K562 (cell line): Measurements from ENCODE around the gene KISS1. TPM values are rescaled to one million over a fixed set of nuclear protein-coding genes. Genes with fewer than 3 reads are reported as not detected.

Experiments used
- ATAC-seq: fragments of 200-7000 bp; cut with Tn5 transposase; 3 replicates; pipeline ENCODE4 v1.9.1; 2020; ENCODE audit warnings: moderate library complexity
- BruUV-seq: library from RNA; stranded (reverse); fragments of 400-500 nt; replicated peaks from 2 replicates; lab custom pipeline; 2021; lab: Mats Ljungman, UMichigan
- CTCF ChIA-PET: fragments of 300-600 bp; formaldehyde crosslinking; extraction: SDS; loops from one replicate; lab custom pipeline; 2021; ENCODE audit warnings: low intra/inter-chr PET ratio; lab: Yijun Ruan, JAX
- POLR2A ChIA-PET: fragments of 300-600, 350-650 bp; sonication (Branson Sonifier 250); formaldehyde crosslinking; extraction: SDS; loops from one replicate; lab custom pipeline; 2021; ENCODE audit warnings: antibody characterized with exemption, inconsistent platforms; lab: Yijun Ruan, JAX
- DNase-seq, 4 experiments: peaks; one replicate each; pipeline versions ENCODE4 v3.0.0 to v3.0.0-alpha.2; 2011 to 2018; ENCODE audit warnings: low spot score in 3 of 4, mixed read lengths in 3 of 4; ENCODE audit errors: extremely low read depth in 1 of 4
- FAIRE-seq: peaks from 2 replicates; lab custom pipeline; 2011; peaks lifted over from hg19 to GRCh38; lab: Jason Lieb, UNC
- H2AFZ ChIP-seq: 2 replicates; pipeline ENCODE4 v1.6.0; 2011; ENCODE audit warnings: low read depth, low read length, control low read depth, inconsistent platforms
- H3K27ac ChIP-seq: fragments of 200-600 bp; 3 replicates; pipeline ENCODE4 v1.8.0; 2011; ENCODE audit warnings: low read depth, mild to moderate bottlenecking, control low read depth, inconsistent platforms, low read length, moderate library complexity, mixed read lengths; ENCODE audit errors: extremely low read depth
- H3K27me3 ChIP-seq, 2 experiments: fragments of 300-600 bp in 1 of 2; 2 replicates in 1 of 2; 3 replicates in 1 of 2; pipeline versions ENCODE4 v1.6.0 to v1.8.0; 2011; ENCODE audit warnings: inconsistent platforms in 2 of 2, low read length in 2 of 2, mild to moderate bottlenecking in 1 of 2, mixed read lengths in 1 of 2, moderate library complexity in 1 of 2; ENCODE audit not compliant: control insufficient read depth in 2 of 2, insufficient read depth in 2 of 2
- H3K36me3 ChIP-seq: fragments of 300-600 bp; 3 replicates; pipeline ENCODE4 v1.8.0; 2011; ENCODE audit warnings: mild to moderate bottlenecking, low read length, inconsistent platforms; ENCODE audit not compliant: control insufficient read depth, insufficient read depth
- H3K4me1 ChIP-seq, 2 experiments: fragments of 200-600 bp in 1 of 2; replicated peaks in 1 of 2; 2 replicates in 1 of 2; 3 replicates in 1 of 2; pipeline versions ENCODE4 v1.5.1 to v1.8.0; 2011; ENCODE audit warnings: inconsistent platforms in 2 of 2, low read length in 2 of 2, mild to moderate bottlenecking in 1 of 2, mixed read lengths in 1 of 2, moderate library complexity in 1 of 2; ENCODE audit not compliant: control insufficient read depth in 2 of 2, insufficient read depth in 2 of 2
- H3K4me2 ChIP-seq: 2 replicates; pipeline ENCODE4 v1.6.1; 2011; ENCODE audit warnings: low read length, control low read depth, inconsistent platforms, mixed read lengths; ENCODE audit not compliant: insufficient read depth
- H3K4me3 ChIP-seq: fragments of 200-600 bp; sonication (generic), shearing (Covaris generic); 2 replicates; pipeline ENCODE4 v1.5.1; 2016; ENCODE audit warnings: control low read depth, inconsistent platforms
- H3K79me2 ChIP-seq: fragments of 200-600 bp; 3 replicates; pipeline ENCODE4 v1.8.0; 2011; ENCODE audit warnings: low read length, inconsistent platforms; ENCODE audit not compliant: control insufficient read depth, insufficient read depth
- H3K9ac ChIP-seq, 2 experiments: 2 replicates each; pipeline versions ENCODE4 v1.6.0 to v1.6.1; 2011; ENCODE audit warnings: low read depth in 2 of 2, low read length in 2 of 2, control low read depth in 1 of 2, inconsistent platforms in 1 of 2, mild to moderate bottlenecking in 1 of 2, mixed read lengths in 1 of 2; ENCODE audit not compliant: insufficient read depth in 1 of 2
- H3K9me1 ChIP-seq: one replicate; pipeline ENCODE4 v1.6.0; 2011; ENCODE audit warnings: inconsistent platforms, mild to moderate bottlenecking, low read length, moderate library complexity; ENCODE audit not compliant: control insufficient read depth, insufficient read depth
- H3K9me3 ChIP-seq: replicated peaks from 2 replicates; pipeline ENCODE4 v1.5.1; 2011; ENCODE audit warnings: low read depth, low read length, inconsistent platforms; ENCODE audit not compliant: control insufficient read depth, insufficient read depth
- H4K20me1 ChIP-seq: replicated peaks from 2 replicates; pipeline ENCODE4 v1.6.1; 2011; ENCODE audit warnings: low read length, inconsistent platforms, mixed read lengths; ENCODE audit not compliant: control insufficient read depth, insufficient read depth
- ETV5 ChIP-seq: sonication (generic); formaldehyde crosslinking; IDR thresholded peaks from 2 replicates; pipeline ENCODE4 v1.4.0; 2020; ENCODE audit warnings: low read depth, mild to moderate bottlenecking, missing genetic modification reagents
- GATA2 ChIP-seq: sonication (generic); formaldehyde crosslinking; IDR thresholded peaks from 2 replicates; pipeline ENCODE4 v1.4.0; 2020; ENCODE audit warnings: mild to moderate bottlenecking, missing genetic modification reagents
- L3MBTL2 ChIP-seq: fragments of 450-650 bp; IDR thresholded peaks from 2 replicates; pipeline ENCODE4 v1.6.1; 2016; ENCODE audit warnings: mild to moderate bottlenecking, moderate library complexity
- MLLT1 ChIP-seq, 2 experiments: fragments of 450-650 bp; IDR thresholded peaks; 2 replicates each; pipeline ENCODE4 v1.6.1; 2016
- NCOA4 ChIP-seq: fragments of 450-650 bp; IDR thresholded peaks from 2 replicates; pipeline ENCODE4 v1.6.1; 2018; ENCODE audit warnings: mild to moderate bottlenecking; ENCODE audit not compliant: partially characterized antibody
- PHF20 ChIP-seq: fragments of 450-650 bp; IDR thresholded peaks from 2 replicates; pipeline ENCODE4 v1.6.1; 2018; ENCODE audit not compliant: partially characterized antibody
- SIRT6 ChIP-seq: IDR thresholded peaks from one replicate; pipeline ENCODE4 v1.6.1; 2012; ENCODE audit warnings: low read depth, mild to moderate bottlenecking, control low read depth, inconsistent platforms, low read length, moderate library complexity
- ZC3H11A ChIP-seq: IDR thresholded peaks from 2 replicates; pipeline ENCODE4 v1.6.1; 2012; ENCODE audit warnings: low read depth, low read length, improper control_type of control experiment
- WGBS: fragments of 100-300 bp; shearing (Covaris generic); methylation state at CpG from one replicate; pipeline ENCODE4 v1.1.6; 2016; ENCODE audit warnings: low coverage, mixed read lengths; ENCODE audit not compliant: insufficient coverage; ENCODE audit errors: missing lambda C conversion rate; 5-methylcytosine and 5-hydroxymethylcytosine counted together
- in situ Hi-C: fragments of 300-500 bp; cut with MboI; formaldehyde crosslinking; loops from 4 replicates; pipeline ENCODE4 v1.15.0; 2018; ENCODE audit warnings: inconsistent platforms, mixed read lengths
- intact Hi-C: fragments of 100-400 bp; cut with micrococcal nuclease; formaldehyde crosslinking; loops from 2 replicates; pipeline ENCODE4 v1.14.2; 2022
- polyA plus RNA-seq, 8 experiments: library from polyadenylated mRNA; depleted of rRNA in 4 of 8; stranded (reverse) in 5 of 8; unstranded in 3 of 8; fragments of >200 nt; fragmentation: Nextera tagmentation in 2 of 8; fragmentation: Illumina TruSeq in 1 of 8; extraction: Ambion mirVana in 2 of 8; extraction: Trizol in 1 of 8; gene quantifications; 2 replicates each; pipeline versions ENCODE4 v1.2.1 to v1.2.3, GENCODE V29; 2011 to 2014; ENCODE audit warnings: inconsistent platforms in 1 of 8, missing spikeins in 1 of 8
- total RNA-seq, 7 experiments: library from RNA; depleted of rRNA in 6 of 7; stranded (reverse); fragments of >200 nt in 6 of 7; fragmentation: Illumina TruSeq in 2 of 7; extraction: Trizol in 2 of 7; gene quantifications; 2 replicates each; pipeline versions ENCODE4 v1.2.1 to v1.2.3, GENCODE V29; 2011 to 2021; ENCODE audit warnings: low replicate concordance in 1 of 7

Gene KISS1
- total and polyA plus RNA-seq, 9 of the 15 experiments (the other 6 are each of a cell fraction or from before 2014, with no cell fraction given) = 0.31 TPM; not detected in 8

- Histone ChIP-seq H3K27ac (no peak overlapping the region), H3K4me3 (no peak overlapping the region), H4K20me1 (0 out of 2 replicates have a peak, but pooled peaks cover 4% of the 10 kb centered on the region), H3K36me3 (no peaks in the 10 kb centered on the region), H3K79me2 (no peaks in the 10 kb centered on the region), H3K9me1 (no peaks in the 10 kb centered on the region), H3K4me1 (peaks cover 0 to 4% of the 10 kb centered on the region in 2 experiments; a peak in 2 of 5 replicates), H3K9ac (no peak overlapping the region), H3K27me3 (peaks cover 35 to 73% of the 10 kb centered on the region in 2 experiments), H3K9me3 (no peaks in the 10 kb centered on the region; the same call in 1 of the 2 replicates), H3K4me2 (no peak overlapping the region), H2AFZ (no peak overlapping the region)
- ATAC-seq (no peak), FAIRE-seq (no peak), DNase-seq (no peak)
- in situ Hi-C loops = no loop called here
- TF ChIP-seq L3MBTL2 (no peak), ZC3H11A (no peak), SIRT6 (no peak), ETV5 (no peak), MLLT1 (IDR thresholded peaks at IDR 0.05) (no peak), NCOA4 (no peak), GATA2 (CRISPR knock-in tag) (no peak), PHF20 (no peak)
- intact Hi-C loops = no loop called here
- POLR2A ChIA-PET = interaction anchor here (0.5 to 1.4 kb wide), 2 partner anchors 56 to 158 kb away, joined by 3 to 6 read pairs; no protein-coding TSS in a partner anchor
- 0% methylated on average over 2 of the region's 2 CpGs for WGBS
- CTCF ChIA-PET = no interaction called here
- BruUV-seq = no TSS peak
These were observed 4.2 kb downstream of the KISS1 start for GRCh38 chr1:204192046-204192445.
